GM15510 (cell line): ENCODE results near the gene CEP128.

Experiments
- POLR2A ChIP-seq: IDR thresholded peaks from 3 replicates; pipeline ENCODE4 v1.6.1; 2011; ENCODE audit warnings: borderline replicate concordance; ENCODE audit not compliant: insufficient read length; ENCODE audit errors: extremely low read depth

The CEP128 gene

GRCh38 chr14:80468331-80469122 lies 473.0 kb downstream of the CEP128 start:
- TF ChIP-seq POLR2A = no peak

GRCh38 chr14:80465546-80466220 lies 475.9 kb downstream of the CEP128 start:
- TF ChIP-seq POLR2A = no peak

GRCh38 chr14:80464531-80465149 lies 476.9 kb downstream of the CEP128 start:
- TF ChIP-seq POLR2A = no peak

GRCh38 chr14:80456209-80456608 lies 485.3 kb downstream of the CEP128 start:
- TF ChIP-seq POLR2A = no peak

- no peak for TF ChIP-seq POLR2A
Observed at GRCh38 chr14:80455031-80455430, 486.5 kb downstream of the CEP128 start.

- TF ChIP-seq POLR2A = no peak
Observed at GRCh38 chr14:80448267-80448666, 493.3 kb downstream of the CEP128 start.

- no peak for TF ChIP-seq POLR2A
Observed at GRCh38 chr14:80447392-80447791, 494.1 kb downstream of the CEP128 start.
